Caco-2 (cell line): ENCODE measurements around the gene CMYA5. TPM values are rescaled to one million over a fixed set of nuclear protein-coding genes. Genes with fewer than 3 reads are reported as not detected.

Source experiments
- BruUV-seq: library from RNA; stranded (reverse); fragments of 400-500 nt; replicated peaks from 2 replicates; lab custom pipeline; 2021; lab: Mats Ljungman, UMichigan
- CTCF ChIA-PET: fragments of 300-600 bp; sonication (Branson Sonifier 250); formaldehyde crosslinking; loops from one replicate; lab custom pipeline; 2022; ENCODE audit warnings: antibody characterized with exemption; lab: Charles Lee
- POLR2A ChIA-PET: fragments of 300-600 bp; sonication (Branson Sonifier 250); formaldehyde crosslinking; loops from one replicate; lab custom pipeline; 2022; ENCODE audit warnings: antibody characterized with exemption; lab: Charles Lee
- DNase-seq, 2 experiments: peaks; one replicate each; pipeline versions ENCODE4 v3.0.0 to v3.0.0-alpha.2; 2020 to 2022
- H3K27me3 ChIP-seq: replicated peaks from 2 replicates; pipeline ENCODE4 v1.6.0; 2011; ENCODE audit warnings: low read length; ENCODE audit not compliant: control insufficient read depth, insufficient read depth
- H3K36me3 ChIP-seq: 2 replicates; pipeline ENCODE4 v1.5.1; 2011; ENCODE audit warnings: low read length; ENCODE audit not compliant: control insufficient read depth, insufficient read depth
- H3K4me1 ChIP-seq: fragments of 250-450 bp; sonication (Bioruptor Pico); 2 replicates; pipeline ENCODE4 v1.5.1; 2020; ENCODE audit warnings: mild to moderate bottlenecking
- H3K4me3 ChIP-seq: 2 replicates; pipeline ENCODE4 v1.5.1; 2011; ENCODE audit warnings: low read depth, mild to moderate bottlenecking, control low read depth, low read length
- H3K9me3 ChIP-seq: fragments of 250-450 bp; sonication (Bioruptor Pico); 2 replicates; pipeline ENCODE4 v1.5.1; 2020; ENCODE audit warnings: mild to moderate bottlenecking, moderate library complexity
- H3K27ac Mint-ChIP-seq: one replicate; pipeline ENCODE4 v1.8.0; 2022; ENCODE audit warnings: mixed read lengths; ENCODE audit not compliant: unreplicated experiment
- H3K27me3 Mint-ChIP-seq: one replicate; pipeline ENCODE4 v1.8.0; 2022; ENCODE audit warnings: mixed read lengths; ENCODE audit not compliant: insufficient read depth, unreplicated experiment
- H3K36me3 Mint-ChIP-seq: one replicate; pipeline ENCODE4 v1.8.0; 2022; ENCODE audit warnings: mild to moderate bottlenecking, mixed read lengths; ENCODE audit not compliant: insufficient read depth, unreplicated experiment
- H3K4me1 Mint-ChIP-seq: one replicate; pipeline ENCODE4 v1.8.0; 2022; ENCODE audit warnings: low read depth, mixed read lengths; ENCODE audit not compliant: unreplicated experiment
- H3K4me3 Mint-ChIP-seq: one replicate; pipeline ENCODE4 v1.8.0; 2022; ENCODE audit warnings: mild to moderate bottlenecking, moderate library complexity, mixed read lengths; ENCODE audit not compliant: unreplicated experiment
- H3K9me3 Mint-ChIP-seq: one replicate; pipeline ENCODE4 v1.8.0; 2022; ENCODE audit warnings: mixed read lengths; ENCODE audit not compliant: unreplicated experiment
- intact Hi-C: fragments of 100-400 bp; cut with micrococcal nuclease; formaldehyde crosslinking; loops from one replicate; pipeline ENCODE4 v1.10.0; 2022; ENCODE audit not compliant: unreplicated experiment
- total RNA-seq: library from RNA; stranded (reverse); gene quantifications from 2 replicates; pipeline ENCODE4 v1.2.3, GENCODE V29; 2022
- TF ChIP-seq, protein P1 (sequence below), 2 experiments: fragments of 200-600 bp in 1 of 2; IDR thresholded peaks; 1 replicate in 1 of 2; 2 replicates in 1 of 2; pipeline versions ENCODE4 v1.5.1 to v1.8.0; 2011 to 2022; ENCODE audit warnings: antibody characterized with exemption in 1 of 2, control low read depth in 1 of 2, inconsistent platforms in 1 of 2, low read depth in 1 of 2, low read length in 1 of 2, mild to moderate bottlenecking in 1 of 2, moderate library complexity in 1 of 2; ENCODE audit not compliant: insufficient read depth in 1 of 2, severe bottlenecking in 1 of 2, unreplicated experiment in 1 of 2

CMYA5 gene
- total RNA-seq, 1 experiment from 2014 or later: 0.39 TPM

DNA sequence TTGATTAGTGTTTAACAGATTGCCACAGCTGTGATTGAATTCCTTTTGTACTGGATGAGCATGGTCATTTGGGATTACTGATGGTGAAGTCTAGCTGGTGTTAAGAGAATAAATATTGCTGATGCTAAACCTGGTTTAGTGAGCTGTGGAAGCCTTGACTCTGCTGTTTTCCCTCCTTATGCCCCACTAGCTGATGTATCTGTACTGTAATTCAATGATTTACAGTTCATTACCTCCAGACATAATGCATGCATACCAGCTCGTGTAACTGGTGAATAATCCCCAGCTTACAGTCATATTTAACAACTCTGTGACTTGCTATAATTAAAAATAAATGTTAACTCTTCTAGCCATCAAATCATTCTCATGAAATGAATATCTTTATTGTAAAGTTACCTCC is 1.7 kb upstream of the CMYA5 start:
- Histone ChIP-seq H3K27me3 (no peaks in the 10 kb centered on the region), H3K4me3 (no peak overlapping the region), H3K36me3 (peaks cover 2% of the 10 kb centered on the region), H3K4me1 (peaks cover 11% of the 10 kb centered on the region; the same call in 1 of the 2 replicates), H3K9me3 (no peaks in the 10 kb centered on the region)
- Mint-ChIP-seq H3K27me3 (no peaks in the 10 kb centered on the region), H3K4me3 (no peak overlapping the region), H3K4me1 (peaks cover 11% of the 10 kb centered on the region), H3K36me3 (peaks cover 28% of the 10 kb centered on the region), H3K9me3 (no peaks in the 10 kb centered on the region), H3K27ac (no peak overlapping the region)
- no TSS peak for BruUV-seq
- intact Hi-C loops: no loop called here
- no peak for DNase-seq
- ChIA-PET CTCF (no interaction called here), POLR2A (no interaction called here)
- TF ChIP-seq, protein P1, sequence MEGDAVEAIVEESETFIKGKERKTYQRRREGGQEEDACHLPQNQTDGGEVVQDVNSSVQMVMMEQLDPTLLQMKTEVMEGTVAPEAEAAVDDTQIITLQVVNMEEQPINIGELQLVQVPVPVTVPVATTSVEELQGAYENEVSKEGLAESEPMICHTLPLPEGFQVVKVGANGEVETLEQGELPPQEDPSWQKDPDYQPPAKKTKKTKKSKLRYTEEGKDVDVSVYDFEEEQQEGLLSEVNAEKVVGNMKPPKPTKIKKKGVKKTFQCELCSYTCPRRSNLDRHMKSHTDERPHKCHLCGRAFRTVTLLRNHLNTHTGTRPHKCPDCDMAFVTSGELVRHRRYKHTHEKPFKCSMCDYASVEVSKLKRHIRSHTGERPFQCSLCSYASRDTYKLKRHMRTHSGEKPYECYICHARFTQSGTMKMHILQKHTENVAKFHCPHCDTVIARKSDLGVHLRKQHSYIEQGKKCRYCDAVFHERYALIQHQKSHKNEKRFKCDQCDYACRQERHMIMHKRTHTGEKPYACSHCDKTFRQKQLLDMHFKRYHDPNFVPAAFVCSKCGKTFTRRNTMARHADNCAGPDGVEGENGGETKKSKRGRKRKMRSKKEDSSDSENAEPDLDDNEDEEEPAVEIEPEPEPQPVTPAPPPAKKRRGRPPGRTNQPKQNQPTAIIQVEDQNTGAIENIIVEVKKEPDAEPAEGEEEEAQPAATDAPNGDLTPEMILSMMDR (IDR thresholded peaks at IDR 0.05; ENCODE audit: insufficient read depth in 1 of 2, low read depth in 1 of 2, low read length in 1 of 2, severe bottlenecking in 1 of 2, unreplicated experiment in 1 of 2): no peak

DNA sequence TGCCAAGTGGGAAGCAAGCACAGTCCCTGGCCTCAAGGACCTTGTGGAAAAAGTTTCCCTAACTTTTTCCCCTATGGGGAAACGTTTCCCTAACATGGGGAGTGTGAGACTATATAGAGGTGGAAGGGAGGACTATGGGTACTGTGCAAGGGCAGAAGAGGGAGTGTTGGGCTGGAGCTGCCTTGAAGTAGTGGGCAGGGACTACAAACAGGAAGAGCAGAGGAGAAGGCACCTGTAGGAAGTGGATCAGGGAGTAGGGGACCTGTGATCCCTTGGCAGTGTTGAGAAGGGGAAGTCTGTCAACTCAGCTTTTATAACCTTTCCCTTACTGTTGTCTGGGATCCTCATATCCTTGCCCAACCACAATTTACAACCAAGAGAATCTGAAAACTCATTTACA is 1.4 kb downstream of the CMYA5 start:
- Mint-ChIP-seq H3K27ac (peak overlapping the region; percentile 42), H3K4me1 (peaks cover 11% of the 10 kb centered on the region), H3K36me3 (peaks cover 18% of the 10 kb centered on the region), H3K9me3 (no peaks in the 10 kb centered on the region), H3K27me3 (no peaks in the 10 kb centered on the region), H3K4me3 (no peak overlapping the region)
- Histone ChIP-seq H3K4me1 (peaks cover 11% of the 10 kb centered on the region; the same call in 1 of the 2 replicates), H3K36me3 (no peaks in the 10 kb centered on the region; the same call in 1 of the 2 replicates), H3K4me3 (no peak overlapping the region), H3K9me3 (no peaks in the 10 kb centered on the region), H3K27me3 (no peaks in the 10 kb centered on the region)
- no TSS peak for BruUV-seq
- ChIA-PET POLR2A (no interaction called here), CTCF (no interaction called here)
- intact Hi-C loops: no loop called here
- DNase-seq: no peak
- TF ChIP-seq, protein P1 (IDR thresholded peaks at IDR 0.05; ENCODE audit: insufficient read depth in 1 of 2, low read depth in 1 of 2, low read length in 1 of 2, severe bottlenecking in 1 of 2, unreplicated experiment in 1 of 2): no peak

DNA sequence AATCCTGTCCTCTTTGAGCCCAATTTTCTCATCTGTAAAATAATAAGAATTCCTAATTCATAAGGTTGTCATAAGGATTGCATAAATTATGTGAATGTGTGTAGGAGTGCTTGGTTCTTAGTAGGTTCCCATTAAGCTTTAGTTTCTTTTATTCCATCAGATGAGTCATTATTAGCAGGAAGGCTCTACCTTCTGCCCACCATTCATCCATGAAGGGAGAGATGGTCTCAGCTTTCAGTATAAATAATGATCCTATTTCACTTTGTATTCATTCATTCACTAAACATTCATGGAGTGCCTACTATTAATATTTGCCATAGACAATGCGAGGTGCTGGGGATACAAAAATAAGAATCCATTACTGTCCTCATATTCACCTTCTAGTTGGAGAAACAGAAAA is 3.0 kb downstream of the CMYA5 start:
- POLR2A ChIA-PET: no interaction called here
- H3K9me3 Mint-ChIP-seq: no peaks in the 10 kb centered on the region
- TF ChIP-seq, protein P1 (IDR thresholded peaks at IDR 0.05; ENCODE audit: insufficient read depth in 1 of 2, low read depth in 1 of 2, low read length in 1 of 2, severe bottlenecking in 1 of 2, unreplicated experiment in 1 of 2): no peak
- BruUV-seq: no TSS peak
- H3K27me3 Mint-ChIP-seq: no peaks in the 10 kb centered on the region
- intact Hi-C loops: no loop called here
- Histone ChIP-seq H3K4me3 (no peak overlapping the region), H3K36me3 (no peaks in the 10 kb centered on the region; the same call in 1 of the 2 replicates), H3K9me3 (no peaks in the 10 kb centered on the region), H3K4me1 (peaks cover 11% of the 10 kb centered on the region; the same call in 1 of the 2 replicates), H3K27me3 (no peaks in the 10 kb centered on the region)
- H3K27ac Mint-ChIP-seq: no peak overlapping the region
- no peak for DNase-seq
- H3K4me1 Mint-ChIP-seq: peaks cover 11% of the 10 kb centered on the region
- CTCF ChIA-PET: no interaction called here
- peaks cover 11% of the 10 kb centered on the region for H3K36me3 Mint-ChIP-seq
- H3K4me3 Mint-ChIP-seq: no peak overlapping the region
